GM19324 (cell line): ENCODE measurements around the gene SPARC.
"Not testable (repeated sequence)": the region's sequence is repeated elsewhere in the genome, so short reads cannot be mapped to it uniquely, and the experiment has no call there.

ENCODE experiments used
- ATAC-seq: cut with Tn5 transposase; IDR thresholded peaks from one replicate; pipeline ENCODE4 v1.9.1; 2021; ENCODE audit warnings: mild to moderate bottlenecking, moderate library complexity; ENCODE audit not compliant: unreplicated experiment, low FRiP score

Gene SPARC

DNA sequence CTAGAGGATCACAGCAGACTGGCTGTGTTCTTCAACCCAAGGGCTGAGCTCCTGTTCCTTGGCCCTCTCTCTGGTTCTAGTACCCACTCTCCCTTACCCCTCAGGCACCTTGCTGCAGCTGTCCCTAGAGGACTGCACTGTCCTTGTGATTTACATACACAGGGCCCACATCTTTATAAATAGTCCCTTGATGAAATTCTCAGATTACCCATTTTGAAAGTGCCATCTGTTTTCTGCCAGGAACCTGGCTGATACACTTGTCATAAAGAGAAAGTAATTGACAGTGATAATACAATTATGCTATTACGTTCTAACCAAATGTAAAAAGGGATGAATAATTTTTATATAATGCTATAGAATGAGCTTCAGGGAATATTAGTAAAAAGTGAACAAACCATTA, 16.5 kb upstream of the SPARC start:
- ATAC-seq: peak; percentile 93

GRCh38 chr5:151700820-151701219, 14.1 kb upstream of the SPARC start:
- ATAC-seq: peak; percentile 30

GRCh38 chr5:151700296-151700695, 13.6 kb upstream of the SPARC start:
- ATAC-seq: peak; percentile 25

GRCh38 chr5:151699071-151699901, 12.6 kb upstream of the SPARC start:
- no peak for ATAC-seq

- not testable (repeated sequence) for ATAC-seq
These were observed 11.4 kb upstream of the SPARC start for GRCh38 chr5:151698081-151698480.

DNA sequence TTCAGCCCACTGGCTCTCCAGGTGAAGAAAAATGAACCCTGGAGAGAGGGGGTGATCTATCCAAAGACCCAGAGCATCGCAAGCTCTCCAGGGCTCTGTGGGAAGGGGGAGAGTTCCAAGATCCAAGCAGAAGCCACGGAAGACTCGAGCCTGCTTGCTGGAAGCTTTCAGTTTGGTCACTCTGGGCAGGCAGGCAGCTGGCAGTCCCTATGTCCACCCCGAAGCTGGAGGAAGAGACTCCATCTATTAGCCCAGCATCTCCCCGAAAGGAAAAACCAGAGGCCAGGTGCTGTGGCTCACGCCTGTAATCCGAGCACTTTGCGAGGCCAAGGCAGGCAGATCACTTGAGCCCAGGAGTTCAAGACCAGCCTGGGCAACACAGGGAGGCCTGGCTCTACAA, 10.7 kb upstream of the SPARC start:
- ATAC-seq: no peak

DNA sequence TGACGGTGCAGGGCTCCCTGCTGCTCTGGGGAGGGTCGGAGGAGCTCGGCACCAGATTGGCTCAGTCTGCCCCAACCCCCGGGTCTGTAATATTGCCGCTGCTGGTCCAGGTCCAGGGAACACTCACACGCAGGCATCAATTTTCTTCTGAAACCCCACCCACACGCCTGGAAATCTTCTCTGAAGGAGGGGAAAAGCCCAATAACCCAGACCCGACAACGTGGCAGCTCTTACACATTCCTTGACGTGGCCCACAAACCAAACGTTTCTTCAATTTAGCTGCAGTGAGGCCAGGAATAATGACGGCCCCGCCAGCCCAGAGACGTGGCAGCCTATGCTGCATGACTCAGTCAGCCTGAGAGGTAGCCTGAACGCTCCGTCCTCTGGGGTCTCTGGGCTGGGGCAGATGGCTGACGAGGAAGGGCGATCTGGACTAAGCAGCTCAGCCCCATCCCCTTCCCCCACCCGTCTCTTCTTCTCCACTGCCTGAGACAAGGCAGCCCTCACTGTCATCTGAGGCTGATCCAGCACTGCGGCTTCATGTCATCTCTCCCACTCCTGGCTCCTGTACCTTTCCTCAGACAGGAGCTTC, 9.9 kb upstream of the SPARC start:
- no peak for ATAC-seq

DNA sequence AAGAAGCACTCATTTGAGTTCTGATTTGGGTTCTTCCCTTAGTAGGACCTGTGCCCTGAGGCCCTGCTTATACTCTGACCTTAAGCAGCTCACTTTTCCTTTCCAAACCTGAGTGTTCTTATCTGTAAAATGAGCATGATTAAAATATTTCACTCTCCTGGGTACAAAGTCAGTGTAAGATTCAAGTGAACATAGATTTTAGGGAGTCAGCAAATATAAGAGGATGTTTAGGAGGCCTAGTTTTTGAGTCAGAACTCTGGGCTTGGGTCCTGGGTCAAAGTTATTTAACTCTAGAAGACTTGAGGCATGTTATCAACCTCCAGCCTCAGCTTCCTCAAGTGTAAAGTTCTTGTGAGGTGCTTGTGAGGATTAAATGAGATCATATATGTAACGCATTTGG, 8.7 kb upstream of the SPARC start:
- no peak for ATAC-seq

DNA sequence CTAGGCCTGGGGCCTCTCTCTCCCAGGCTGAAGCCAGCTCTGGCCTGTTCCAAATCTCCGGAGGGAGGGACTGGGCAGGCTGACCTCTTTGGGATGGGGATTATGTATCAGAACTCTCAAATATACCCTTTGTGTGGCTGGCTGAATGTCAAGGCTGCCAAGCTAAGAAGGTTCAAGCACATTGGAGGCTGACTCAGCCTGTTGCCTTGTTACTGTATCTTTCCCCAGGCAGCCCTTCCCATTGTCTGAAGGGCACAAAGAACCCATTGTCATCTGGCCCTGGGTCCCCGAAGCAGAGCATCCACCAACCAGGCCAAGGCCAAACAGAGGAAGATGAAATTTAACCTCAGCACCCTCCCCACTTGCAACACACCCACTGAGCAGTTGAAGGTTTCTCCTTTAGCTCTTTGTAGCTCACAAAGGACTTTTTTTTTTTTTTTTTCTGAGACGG, 7.3 kb upstream of the SPARC start:
- no peak for ATAC-seq

GRCh38 chr5:151692312-151692711, 5.6 kb upstream of the SPARC start:
- no peak for ATAC-seq

GRCh38 chr5:151691706-151692105, 5.0 kb upstream of the SPARC start:
- ATAC-seq: no peak

- ATAC-seq: not testable (repeated sequence)
These were observed 2.9 kb upstream of the SPARC start for GRCh38 chr5:151689591-151689990.

GRCh38 chr5:151688436-151688835, 1.7 kb upstream of the SPARC start:
- no peak for ATAC-seq

- ATAC-seq: no peak
These were observed 704 bp downstream of the SPARC start for GRCh38 chr5:151685749-151686673.

GRCh38 chr5:151684690-151685361, 1.9 kb downstream of the SPARC start:
- no peak for ATAC-seq

- ATAC-seq: no peak
These were observed 2.6 kb downstream of the SPARC start for GRCh38 chr5:151683986-151684588.

DNA sequence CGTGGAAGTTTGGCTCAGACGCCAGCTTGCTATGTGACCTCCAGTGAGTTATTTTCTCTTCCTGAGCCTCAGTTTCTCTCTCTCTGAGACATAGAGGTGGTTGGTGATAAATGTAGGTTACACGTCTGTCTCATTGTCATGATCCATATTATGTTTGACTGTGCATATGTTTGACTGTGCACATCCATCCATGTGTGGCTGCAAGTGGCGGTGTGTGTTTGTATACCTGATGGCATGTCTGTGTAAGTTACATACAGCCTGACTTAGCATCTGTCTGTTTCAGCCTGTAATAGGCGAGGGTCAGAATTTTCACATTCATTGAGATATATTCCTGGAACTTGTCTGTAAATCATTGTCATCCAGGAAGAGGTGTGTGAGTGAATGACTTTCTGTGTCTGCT, 3.3 kb downstream of the SPARC start:
- ATAC-seq: no peak

DNA sequence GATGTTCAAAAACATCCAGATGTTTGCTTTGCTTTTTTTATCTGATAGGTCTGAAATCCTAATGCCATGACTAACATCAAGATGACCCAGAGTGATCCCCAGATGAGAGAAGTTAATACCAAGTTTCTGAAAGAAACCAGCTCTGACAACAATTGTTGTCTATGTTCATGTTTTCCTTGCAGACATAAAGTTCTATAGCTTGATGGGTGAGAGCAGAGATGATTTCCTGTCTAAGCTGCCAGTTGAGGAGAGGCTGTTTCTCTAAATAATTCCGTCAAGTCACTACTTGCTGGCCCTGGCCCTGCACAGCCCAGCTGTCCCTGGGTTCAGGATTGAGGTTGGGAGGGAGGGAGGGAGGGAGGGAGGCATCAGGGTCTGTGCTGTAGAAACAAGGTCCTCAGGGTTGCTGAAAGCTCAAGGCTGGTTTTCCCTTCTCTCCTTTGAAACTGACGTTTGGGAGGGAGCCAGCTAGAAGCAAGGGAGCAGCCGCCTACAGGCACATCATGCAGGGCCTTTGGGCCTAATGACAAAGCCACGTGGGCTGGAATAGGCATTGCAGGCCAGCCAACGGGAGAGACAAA, 3.9 kb downstream of the SPARC start:
- ATAC-seq: no peak

DNA sequence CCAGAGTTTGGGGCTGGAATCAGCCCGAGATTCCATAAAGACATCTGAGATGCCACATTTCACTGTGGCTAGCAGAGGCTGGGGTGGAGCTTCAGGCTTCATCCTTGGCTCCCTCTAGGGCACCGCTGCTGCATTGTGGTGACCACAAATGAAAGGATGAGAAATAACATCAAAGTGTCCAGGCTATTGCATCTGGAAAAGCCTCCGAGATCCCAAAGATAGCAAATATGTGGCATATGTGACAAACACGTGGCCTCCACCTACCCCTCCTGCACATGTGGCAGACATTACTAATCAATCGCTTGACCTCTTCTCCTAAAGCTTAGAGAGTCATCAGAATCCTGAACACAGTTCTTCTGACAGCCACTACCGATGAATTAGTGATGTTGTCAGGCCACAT, 4.5 kb downstream of the SPARC start:
- no peak for ATAC-seq

GRCh38 chr5:151680944-151681427, 5.7 kb downstream of the SPARC start:
- no peak for ATAC-seq
